ENCODE results near the gene RGS5.

DNA sequence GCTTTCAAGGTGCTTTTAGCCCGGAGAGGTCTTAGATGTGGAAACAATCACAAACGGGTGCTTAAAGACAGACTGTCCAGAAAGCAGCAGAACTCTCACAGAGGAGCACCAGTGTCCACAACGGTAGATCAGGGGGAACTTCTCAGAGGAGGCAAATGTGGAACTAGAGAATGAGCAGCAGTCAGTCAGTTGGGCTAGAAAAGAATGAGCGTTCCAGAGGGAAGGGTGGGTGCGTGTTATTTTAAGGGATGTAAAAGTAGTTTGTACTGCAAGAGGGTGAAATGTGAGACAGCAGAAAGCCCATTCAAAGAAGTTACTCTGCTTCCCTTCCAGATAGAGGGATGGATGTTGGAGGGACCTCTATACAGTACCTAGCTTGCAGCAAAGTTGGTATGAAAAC, 30.9 kb downstream of the RGS5 start:
- TF ChIP-seq, protein P1, sequence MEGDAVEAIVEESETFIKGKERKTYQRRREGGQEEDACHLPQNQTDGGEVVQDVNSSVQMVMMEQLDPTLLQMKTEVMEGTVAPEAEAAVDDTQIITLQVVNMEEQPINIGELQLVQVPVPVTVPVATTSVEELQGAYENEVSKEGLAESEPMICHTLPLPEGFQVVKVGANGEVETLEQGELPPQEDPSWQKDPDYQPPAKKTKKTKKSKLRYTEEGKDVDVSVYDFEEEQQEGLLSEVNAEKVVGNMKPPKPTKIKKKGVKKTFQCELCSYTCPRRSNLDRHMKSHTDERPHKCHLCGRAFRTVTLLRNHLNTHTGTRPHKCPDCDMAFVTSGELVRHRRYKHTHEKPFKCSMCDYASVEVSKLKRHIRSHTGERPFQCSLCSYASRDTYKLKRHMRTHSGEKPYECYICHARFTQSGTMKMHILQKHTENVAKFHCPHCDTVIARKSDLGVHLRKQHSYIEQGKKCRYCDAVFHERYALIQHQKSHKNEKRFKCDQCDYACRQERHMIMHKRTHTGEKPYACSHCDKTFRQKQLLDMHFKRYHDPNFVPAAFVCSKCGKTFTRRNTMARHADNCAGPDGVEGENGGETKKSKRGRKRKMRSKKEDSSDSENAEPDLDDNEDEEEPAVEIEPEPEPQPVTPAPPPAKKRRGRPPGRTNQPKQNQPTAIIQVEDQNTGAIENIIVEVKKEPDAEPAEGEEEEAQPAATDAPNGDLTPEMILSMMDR (IDR thresholded peaks at IDR 0.05; ENCODE audit: insufficient read depth, low read length, poor library complexity, severe bottlenecking) = no peak
- TF ChIP-seq EZH2phosphoT487 (conservative IDR thresholded peaks at IDR 0.05; ENCODE audit: low read length) = no peak

Measured in SU-DHL-6 (cell line).